ENCODE data around the gene HNMT.

HNMT gene

GRCh38 chr2:137938204-137938603, 26.1 kb upstream of the HNMT start:
- no peak for TF ChIP-seq JUND (IDR thresholded peaks at IDR 0.05; ENCODE audit: low read depth)
- in situ Hi-C loops (cut with HindIII; ENCODE audit: low pct_unique_long_range_greater_than_20kb, low sequenced_read_pairs): no loop called here
- no peak for DNase-seq (ENCODE audit: low read depth in 1 of 2, low spot score in 1 of 2)

GRCh38 chr2:137939026-137939425, 25.2 kb upstream of the HNMT start:
- no peak for DNase-seq (ENCODE audit: low read depth in 1 of 2, low spot score in 1 of 2)
- in situ Hi-C loops (cut with HindIII; ENCODE audit: low pct_unique_long_range_greater_than_20kb, low sequenced_read_pairs): no loop called here
- TF ChIP-seq JUND (IDR thresholded peaks at IDR 0.05; ENCODE audit: low read depth): no peak

- in situ Hi-C loops (cut with HindIII; ENCODE audit: low pct_unique_long_range_greater_than_20kb, low sequenced_read_pairs): no loop called here
- TF ChIP-seq JUND (IDR thresholded peaks at IDR 0.05; ENCODE audit: low read depth): no peak
- no peak for DNase-seq (ENCODE audit: low read depth in 1 of 2, low spot score in 1 of 2)
These were observed 24.1 kb upstream of the HNMT start for GRCh38 chr2:137940154-137940553.

GRCh38 chr2:137942037-137942832, 22.0 kb upstream of the HNMT start:
- DNase-seq (ENCODE audit: low read depth in 1 of 2, low spot score in 1 of 2): peak in 1 of 2 experiments; percentile 29
- in situ Hi-C loops (cut with HindIII; ENCODE audit: low pct_unique_long_range_greater_than_20kb, low sequenced_read_pairs): no loop called here
- no peak for TF ChIP-seq JUND (IDR thresholded peaks at IDR 0.05; ENCODE audit: low read depth)

GRCh38 chr2:137942833-137943677, 21.2 kb upstream of the HNMT start:
- TF ChIP-seq JUND (IDR thresholded peaks at IDR 0.05; ENCODE audit: low read depth): no peak
- DNase-seq (ENCODE audit: low read depth in 1 of 2, low spot score in 1 of 2): no peak
- in situ Hi-C loops (cut with HindIII; ENCODE audit: low pct_unique_long_range_greater_than_20kb, low sequenced_read_pairs): no loop called here

- in situ Hi-C loops (cut with HindIII; ENCODE audit: low pct_unique_long_range_greater_than_20kb, low sequenced_read_pairs): no loop called here
- no peak for TF ChIP-seq JUND (IDR thresholded peaks at IDR 0.05; ENCODE audit: low read depth)
- DNase-seq (ENCODE audit: low read depth in 1 of 2, low spot score in 1 of 2): no peak
These were observed 20.5 kb upstream of the HNMT start for GRCh38 chr2:137943678-137944347.

GRCh38 chr2:137944714-137945113, 19.6 kb upstream of the HNMT start:
- DNase-seq (ENCODE audit: low read depth in 1 of 2, low spot score in 1 of 2): no peak
- in situ Hi-C loops (cut with HindIII; ENCODE audit: low pct_unique_long_range_greater_than_20kb, low sequenced_read_pairs): no loop called here
- no peak for TF ChIP-seq JUND (IDR thresholded peaks at IDR 0.05; ENCODE audit: low read depth)

- in situ Hi-C loops (cut with HindIII; ENCODE audit: low pct_unique_long_range_greater_than_20kb, low sequenced_read_pairs): no loop called here
- no peak for DNase-seq (ENCODE audit: low read depth in 1 of 2, low spot score in 1 of 2)
These were observed 19.0 kb upstream of the HNMT start for GRCh38 chr2:137945229-137945628.

GRCh38 chr2:137946227-137946626, 18.0 kb upstream of the HNMT start:
- in situ Hi-C loops (cut with HindIII; ENCODE audit: low pct_unique_long_range_greater_than_20kb, low sequenced_read_pairs): no loop called here
- no peak for TF ChIP-seq JUND (IDR thresholded peaks at IDR 0.05; ENCODE audit: low read depth)
- no peak for DNase-seq (ENCODE audit: low read depth in 1 of 2, low spot score in 1 of 2)

More at GRCh38 chr2:137945229-137945628, 19.0 kb upstream of the HNMT start:
- TF ChIP-seq JUND (IDR thresholded peaks at IDR 0.05; ENCODE audit: low read depth): no peak

- DNase-seq (ENCODE audit: low read depth in 1 of 2, low spot score in 1 of 2): no peak
- in situ Hi-C loops (cut with HindIII; ENCODE audit: low pct_unique_long_range_greater_than_20kb, low sequenced_read_pairs): no loop called here
- TF ChIP-seq JUND (IDR thresholded peaks at IDR 0.05; ENCODE audit: low read depth): no peak
These were observed 17.1 kb upstream of the HNMT start for GRCh38 chr2:137947032-137947727.

- in situ Hi-C loops (cut with HindIII; ENCODE audit: low pct_unique_long_range_greater_than_20kb, low sequenced_read_pairs): no loop called here
- no peak for TF ChIP-seq JUND (IDR thresholded peaks at IDR 0.05; ENCODE audit: low read depth)
- peak; percentile 3 to 76 for DNase-seq (ENCODE audit: low read depth in 1 of 2, low spot score in 1 of 2)
These were observed 16.4 kb upstream of the HNMT start for GRCh38 chr2:137947728-137948336.

- in situ Hi-C loops (cut with HindIII; ENCODE audit: low pct_unique_long_range_greater_than_20kb, low sequenced_read_pairs): no loop called here
- TF ChIP-seq JUND (IDR thresholded peaks at IDR 0.05; ENCODE audit: low read depth): no peak
- no peak for DNase-seq (ENCODE audit: low read depth in 1 of 2, low spot score in 1 of 2)
These were observed 15.4 kb upstream of the HNMT start for GRCh38 chr2:137948894-137949293.
